Kidney epithelial cell (primary cell): ENCODE measurements around the gene SPI1. TPM values are rescaled to one million over a fixed set of nuclear protein-coding genes. Genes with fewer than 3 reads are reported as not detected.

Experiments
- DNase-seq: peaks from one replicate; pipeline ENCODE4 v3.0.0-alpha.2; 2010; ENCODE audit warnings: low read depth
- H3K27me3 ChIP-seq: 2 replicates; pipeline ENCODE4 v1.6.0; 2011; ENCODE audit warnings: low read length; ENCODE audit not compliant: control insufficient read depth, insufficient read depth
- H3K36me3 ChIP-seq: 2 replicates; pipeline ENCODE4 v1.5.1; 2011; ENCODE audit warnings: low read length; ENCODE audit not compliant: control insufficient read depth, insufficient read depth
- H3K4me3 ChIP-seq: 2 replicates; pipeline ENCODE4 v1.5.1; 2011; ENCODE audit warnings: low read depth, mild to moderate bottlenecking, control low read depth, low read length
- total RNA-seq: library from RNA; depleted of rRNA; stranded (reverse); fragments of >200 nt; gene quantifications from 2 replicates; pipeline ENCODE4 v1.2.3, GENCODE V29; 2015
- TF ChIP-seq, protein P1 (sequence below): IDR thresholded peaks from 2 replicates; pipeline ENCODE4 v1.5.1; 2011; ENCODE audit warnings: mild to moderate bottlenecking, moderate library complexity, low read length, control low read depth, inconsistent platforms; ENCODE audit not compliant: insufficient read depth, poor library complexity, severe bottlenecking

Gene SPI1
- total RNA-seq, 1 donor from 2014 or later: not detected

DNA sequence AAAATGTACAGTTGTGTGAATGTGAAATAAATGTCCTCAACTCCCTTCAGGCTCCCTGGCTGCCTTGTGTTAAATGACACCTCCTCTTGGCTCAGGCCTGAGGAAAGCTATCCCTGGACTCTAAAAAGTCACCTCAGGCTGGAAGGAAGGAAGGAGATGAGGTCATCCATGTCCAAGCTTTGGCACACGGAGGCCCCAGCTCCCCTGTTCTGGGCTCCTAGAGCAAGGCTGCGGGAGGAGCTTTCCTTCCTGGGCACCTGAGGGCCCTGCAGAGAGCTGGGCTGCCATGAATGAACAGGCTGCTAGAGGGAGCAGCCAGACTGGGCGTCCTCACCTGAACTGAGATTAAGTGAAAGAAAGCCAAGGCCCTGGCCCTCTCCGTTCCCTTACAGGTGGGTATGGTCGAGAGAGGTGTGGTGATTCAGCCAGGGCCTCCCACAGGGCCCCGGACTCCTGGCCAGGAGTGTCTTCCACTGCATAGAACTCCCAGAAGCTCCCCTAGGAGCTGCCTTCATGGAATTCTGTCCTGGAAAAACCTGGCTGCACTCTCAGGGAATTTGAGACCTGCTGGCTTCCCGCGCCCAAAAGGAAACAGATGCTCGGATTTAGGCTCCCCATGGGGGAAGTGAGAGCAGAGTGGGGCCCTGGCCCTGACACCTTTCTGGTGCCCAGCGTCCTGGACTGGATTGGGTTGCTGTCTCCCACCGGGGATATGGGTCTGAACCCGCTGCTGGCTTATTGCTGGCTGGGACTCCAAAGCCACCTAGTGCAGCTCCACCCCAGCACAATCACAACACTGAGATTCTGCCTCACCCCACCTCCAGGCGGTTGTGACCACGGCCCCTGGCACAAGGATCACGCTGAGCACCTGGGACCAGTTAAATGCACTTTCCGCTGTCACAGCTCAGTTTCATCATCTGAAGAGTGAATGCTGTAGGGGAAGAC, 48.1 kb downstream of the SPI1 start:
- no peak for DNase-seq
- Histone ChIP-seq H3K27me3 (no peaks in the 10 kb centered on the region), H3K36me3 (peaks cover 2% of the 10 kb centered on the region), H3K4me3 (no peak overlapping the region)
- TF ChIP-seq, protein P1, sequence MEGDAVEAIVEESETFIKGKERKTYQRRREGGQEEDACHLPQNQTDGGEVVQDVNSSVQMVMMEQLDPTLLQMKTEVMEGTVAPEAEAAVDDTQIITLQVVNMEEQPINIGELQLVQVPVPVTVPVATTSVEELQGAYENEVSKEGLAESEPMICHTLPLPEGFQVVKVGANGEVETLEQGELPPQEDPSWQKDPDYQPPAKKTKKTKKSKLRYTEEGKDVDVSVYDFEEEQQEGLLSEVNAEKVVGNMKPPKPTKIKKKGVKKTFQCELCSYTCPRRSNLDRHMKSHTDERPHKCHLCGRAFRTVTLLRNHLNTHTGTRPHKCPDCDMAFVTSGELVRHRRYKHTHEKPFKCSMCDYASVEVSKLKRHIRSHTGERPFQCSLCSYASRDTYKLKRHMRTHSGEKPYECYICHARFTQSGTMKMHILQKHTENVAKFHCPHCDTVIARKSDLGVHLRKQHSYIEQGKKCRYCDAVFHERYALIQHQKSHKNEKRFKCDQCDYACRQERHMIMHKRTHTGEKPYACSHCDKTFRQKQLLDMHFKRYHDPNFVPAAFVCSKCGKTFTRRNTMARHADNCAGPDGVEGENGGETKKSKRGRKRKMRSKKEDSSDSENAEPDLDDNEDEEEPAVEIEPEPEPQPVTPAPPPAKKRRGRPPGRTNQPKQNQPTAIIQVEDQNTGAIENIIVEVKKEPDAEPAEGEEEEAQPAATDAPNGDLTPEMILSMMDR: peak; percentile 17

DNA sequence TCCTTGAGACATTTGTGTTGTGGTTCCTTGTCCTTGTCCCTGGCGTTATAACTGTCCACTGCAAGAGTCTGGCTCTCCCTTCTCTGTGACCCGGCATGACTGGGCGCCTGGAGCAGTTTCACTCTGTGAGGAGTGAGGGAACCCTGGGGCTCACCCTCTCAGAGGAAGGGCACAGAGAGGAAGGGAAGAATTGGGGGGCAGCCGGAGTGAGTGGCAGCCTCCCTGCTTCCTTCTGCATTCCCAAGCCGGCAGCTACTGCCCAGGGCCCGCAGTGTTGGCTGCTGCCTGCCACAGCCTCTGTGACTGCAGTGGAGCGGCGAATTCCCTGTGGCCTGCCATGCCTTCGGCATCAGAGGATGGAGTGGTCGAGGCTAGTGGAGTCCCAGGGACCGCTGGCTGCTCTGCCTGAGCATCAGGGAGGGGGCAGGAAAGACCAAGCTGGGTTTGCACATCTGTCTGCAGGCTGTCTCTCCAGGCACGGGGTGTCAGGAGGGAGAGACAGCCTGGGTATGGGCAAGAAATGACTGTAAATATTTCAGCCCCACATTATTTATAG, 48.8 kb downstream of the SPI1 start:
- no peak for DNase-seq
- peaks cover 2% of the 10 kb centered on the region for H3K36me3 ChIP-seq
- TF ChIP-seq, protein P1: no peak
- H3K4me3 ChIP-seq: no peak overlapping the region
- no peaks in the 10 kb centered on the region for H3K27me3 ChIP-seq

DNA sequence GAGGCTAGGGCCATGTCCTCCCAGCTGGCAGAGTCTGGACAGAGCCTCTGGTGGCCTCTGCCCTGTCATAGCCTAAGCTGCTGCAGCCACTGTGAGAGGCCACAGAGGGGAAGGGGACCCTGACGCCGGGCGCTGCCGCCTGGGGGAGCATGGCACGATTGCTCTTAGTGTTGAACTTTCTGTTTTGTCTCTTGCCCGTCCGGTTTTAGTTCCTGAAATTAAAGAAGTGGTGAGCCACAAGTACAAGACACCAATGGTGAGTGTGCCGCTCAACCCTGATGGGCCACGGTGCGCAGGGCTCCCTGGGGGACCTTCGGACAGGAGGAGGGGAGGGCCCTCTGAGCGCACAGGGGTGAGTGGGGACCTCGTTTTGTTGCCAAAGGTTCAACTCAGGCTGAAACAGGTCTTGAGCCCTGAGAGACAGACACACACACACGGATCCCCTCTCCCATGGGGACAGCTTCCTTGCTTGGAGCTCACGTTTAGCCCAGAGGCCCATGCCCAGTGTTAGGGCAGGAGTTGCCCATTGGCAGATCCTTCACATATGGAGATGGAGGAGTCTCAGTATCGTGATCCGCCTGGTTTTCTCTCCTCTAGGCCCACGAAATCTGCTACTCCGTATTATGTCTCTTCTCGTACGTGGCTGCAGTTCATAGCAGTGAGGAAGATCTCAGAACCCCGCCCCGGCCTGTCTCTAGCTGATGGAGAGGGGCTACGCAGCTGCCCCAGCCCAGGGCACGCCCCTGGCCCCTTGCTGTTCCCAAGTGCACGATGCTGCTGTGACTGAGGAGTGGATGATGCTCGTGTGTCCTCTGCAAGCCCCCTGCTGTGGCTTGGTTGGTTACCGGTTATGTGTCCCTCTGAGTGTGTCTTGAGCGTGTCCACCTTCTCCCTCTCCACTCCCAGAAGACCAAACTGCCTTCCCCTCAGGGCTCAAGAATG, 49.6 kb downstream of the SPI1 start:
- Histone ChIP-seq H3K27me3 (no peaks in the 10 kb centered on the region), H3K4me3 (no peak overlapping the region), H3K36me3 (peaks cover 2% of the 10 kb centered on the region)
- TF ChIP-seq, protein P1: no peak
- no peak for DNase-seq

DNA sequence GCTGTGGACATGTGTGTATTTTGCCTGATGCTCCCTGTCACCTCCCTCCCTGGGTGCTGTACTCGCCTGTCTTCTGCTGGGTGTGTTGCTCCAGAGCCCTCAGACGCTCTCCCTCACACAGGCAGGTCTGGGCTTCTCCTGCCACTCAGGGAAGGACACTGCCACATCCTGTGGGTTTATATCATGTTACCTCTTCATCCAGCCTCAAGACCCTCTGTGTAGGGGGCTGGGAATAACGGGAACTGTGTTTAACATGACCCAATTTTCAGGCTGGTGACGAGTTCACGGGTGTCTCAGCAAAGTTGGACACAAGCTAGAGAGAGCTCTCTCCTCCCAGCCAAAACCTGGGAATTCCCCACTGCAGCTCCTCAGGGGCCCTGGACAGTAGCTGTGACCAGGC, 50.4 kb downstream of the SPI1 start:
- Histone ChIP-seq H3K4me3 (no peak overlapping the region), H3K36me3 (peaks cover 2% of the 10 kb centered on the region), H3K27me3 (no peaks in the 10 kb centered on the region)
- TF ChIP-seq, protein P1: no peak
- DNase-seq: no peak

DNA sequence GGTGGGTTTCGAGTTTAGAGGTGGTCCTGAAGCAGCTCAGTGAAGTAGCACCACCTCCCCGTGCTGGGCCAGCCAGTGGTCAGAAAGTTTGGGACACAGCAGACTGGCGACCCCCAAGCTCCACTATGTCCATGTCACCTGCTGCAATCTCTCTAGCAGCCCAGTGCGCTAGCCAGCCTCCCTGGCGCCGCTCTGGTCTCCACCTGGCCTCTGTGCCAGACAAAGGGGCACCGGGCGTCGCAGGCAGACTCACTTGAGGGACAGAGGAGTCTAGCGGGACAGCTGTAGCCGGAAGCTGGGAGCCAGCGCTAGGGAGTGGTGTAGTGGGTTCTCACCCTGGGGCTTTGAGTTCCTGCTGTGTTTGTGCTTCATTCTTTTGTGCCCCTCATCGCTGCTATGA, 51.3 kb downstream of the SPI1 start:
- no peak overlapping the region for H3K4me3 ChIP-seq
- peaks cover 2% of the 10 kb centered on the region for H3K36me3 ChIP-seq
- no peaks in the 10 kb centered on the region for H3K27me3 ChIP-seq
- DNase-seq: no peak
- TF ChIP-seq, protein P1: no peak
